HepG2 (cell line): Measurements from ENCODE around the gene TPI1. TPM values are rescaled to one million over a fixed set of nuclear protein-coding genes. Genes with fewer than 3 reads are reported as not detected.

ENCODE experiments used
- ARNT ChIP-seq: fragments of 450-650 bp; IDR thresholded peaks from 2 replicates; pipeline ENCODE4 v1.6.1; 2017
- ATF1 ChIP-seq: IDR thresholded peaks from 2 replicates; pipeline ENCODE4 v1.6.1; 2016; ENCODE audit warnings: mild to moderate bottlenecking, control low read depth
- HDAC1 ChIP-seq: sonication (generic); formaldehyde crosslinking; IDR thresholded peaks from 2 replicates; pipeline ENCODE4 v1.5.1; 2020; ENCODE audit warnings: mild to moderate bottlenecking, missing genetic modification reagents
- HMG20B ChIP-seq: conservative IDR thresholded peaks from 2 replicates; pipeline ENCODE4 v1.6.1; 2016; ENCODE audit warnings: missing genetic modification reagents, missing compliant biosample characterization
- HNF4A ChIP-seq: sonication (generic); formaldehyde crosslinking; IDR thresholded peaks from 2 replicates; pipeline ENCODE4 v1.4.0; 2020; ENCODE audit warnings: missing genetic modification reagents
- KLF15 ChIP-seq: sonication (generic); formaldehyde crosslinking; IDR thresholded peaks from 2 replicates; pipeline ENCODE4 v1.8.1; 2023; ENCODE audit warnings: borderline replicate concordance, mild to moderate bottlenecking, inconsistent platforms, missing genetic modification reagents, mixed read lengths
- MTF2 ChIP-seq: sonication (generic); formaldehyde crosslinking; IDR thresholded peaks from 2 replicates; pipeline ENCODE4 v1.5.0; 2020; ENCODE audit warnings: missing genetic modification reagents, borderline replicate concordance
- NCOA5 ChIP-seq: sonication (generic); formaldehyde crosslinking; IDR thresholded peaks from 2 replicates; pipeline ENCODE4 v1.4.0; 2020; ENCODE audit warnings: missing genetic modification reagents
- PHF8 ChIP-seq: sonication (generic); formaldehyde crosslinking; IDR thresholded peaks from 2 replicates; pipeline ENCODE4 v1.5.0; 2020; ENCODE audit warnings: missing genetic modification reagents
- TBP ChIP-seq: sonication (generic); formaldehyde crosslinking; IDR thresholded peaks from 2 replicates; pipeline ENCODE4 v1.5.0; 2020; ENCODE audit warnings: missing genetic modification reagents
- TRIM22 ChIP-seq: fragments of 450-650 bp; IDR thresholded peaks from 2 replicates; pipeline ENCODE4 v1.6.1; 2017
- ZFP1 ChIP-seq: IDR thresholded peaks from 2 replicates; pipeline ENCODE4 v1.6.1; 2016
- ZNF296 ChIP-seq: sonication (generic); formaldehyde crosslinking; conservative IDR thresholded peaks from 2 replicates; pipeline ENCODE4 v1.5.0; 2020; ENCODE audit warnings: mild to moderate bottlenecking, missing genetic modification reagents
- ZNF431 ChIP-seq: sonication (generic); formaldehyde crosslinking; IDR thresholded peaks from 2 replicates; pipeline ENCODE4 v1.9.0; 2022; ENCODE audit warnings: missing genetic modification reagents, low read depth, mild to moderate bottlenecking, borderline replicate concordance
- ZNF510 ChIP-seq: sonication (generic); formaldehyde crosslinking; IDR thresholded peaks from 2 replicates; pipeline ENCODE4 v1.4.0; 2020; ENCODE audit warnings: low read depth, mild to moderate bottlenecking, missing genetic modification reagents
- ZZZ3 ChIP-seq: sonication (generic); formaldehyde crosslinking; IDR thresholded peaks from 2 replicates; pipeline ENCODE4 v1.4.0; 2020; ENCODE audit warnings: missing genetic modification reagents, mild to moderate bottlenecking, borderline replicate concordance
- polyA plus RNA-seq, 8 experiments: library from polyadenylated mRNA; depleted of rRNA in 3 of 8; stranded (reverse) in 7 of 8; unstranded in 1 of 8; fragments of >200 nt; fragmentation: Illumina TruSeq in 4 of 8; extraction: Trizol in 4 of 8; gene quantifications; 2 replicates each; pipeline versions ENCODE4 v1.2.1 to v1.2.3, GENCODE V29; 2011 to 2016; ENCODE audit warnings: low read depth in 4 of 8, missing spikeins in 1 of 8, mixed read lengths in 1 of 8; ENCODE audit not compliant: insufficient read depth in 1 of 8
- total RNA-seq, 5 experiments: library from RNA; depleted of rRNA; stranded (reverse); fragments of >200 nt; fragmentation: Illumina TruSeq; extraction: Trizol; gene quantifications; 2 replicates each; pipeline ENCODE4 v1.2.3, GENCODE V29; 2016; ENCODE audit warnings: low read depth in 1 of 5
- TF ChIP-seq, protein P1 (sequence below): sonication (generic); formaldehyde crosslinking; IDR thresholded peaks from 2 replicates; pipeline ENCODE4 v1.8.1; 2023; ENCODE audit warnings: mild to moderate bottlenecking, missing genetic modification reagents
- TF ChIP-seq, protein P2 (sequence below): sonication (generic); formaldehyde crosslinking; conservative IDR thresholded peaks from 2 replicates; pipeline ENCODE4 v1.4.0; 2020; ENCODE audit warnings: missing genetic modification reagents
- TF ChIP-seq, protein P3 (sequence below), 2 experiments: IDR thresholded peaks; 2 replicates each; pipeline ENCODE4 v1.6.1; 2011 to 2012; ENCODE audit warnings: low read length in 2 of 2, borderline replicate concordance in 1 of 2, low read depth in 1 of 2, mild to moderate bottlenecking in 1 of 2, moderate library complexity in 1 of 2

Gene TPI1
- total and polyA plus RNA-seq, 2 of the 13 experiments (the other 11 are each of a cell fraction or from before 2014, with no cell fraction given), result 945 to 2,535 TPM

GRCh38 chr12:6867413-6868210, at the start of gene TPI1 (continued):
- TF ChIP-seq TRIM22, result no peak
- TF ChIP-seq, protein P1, sequence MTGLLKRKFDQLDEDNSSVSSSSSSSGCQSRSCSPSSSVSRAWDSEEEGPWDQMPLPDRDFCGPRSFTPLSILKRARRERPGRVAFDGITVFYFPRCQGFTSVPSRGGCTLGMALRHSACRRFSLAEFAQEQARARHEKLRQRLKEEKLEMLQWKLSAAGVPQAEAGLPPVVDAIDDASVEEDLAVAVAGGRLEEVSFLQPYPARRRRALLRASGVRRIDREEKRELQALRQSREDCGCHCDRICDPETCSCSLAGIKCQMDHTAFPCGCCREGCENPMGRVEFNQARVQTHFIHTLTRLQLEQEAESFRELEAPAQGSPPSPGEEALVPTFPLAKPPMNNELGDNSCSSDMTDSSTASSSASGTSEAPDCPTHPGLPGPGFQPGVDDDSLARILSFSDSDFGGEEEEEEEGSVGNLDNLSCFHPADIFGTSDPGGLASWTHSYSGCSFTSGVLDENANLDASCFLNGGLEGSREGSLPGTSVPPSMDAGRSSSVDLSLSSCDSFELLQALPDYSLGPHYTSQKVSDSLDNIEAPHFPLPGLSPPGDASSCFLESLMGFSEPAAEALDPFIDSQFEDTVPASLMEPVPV (CRISPR knock-in tag), result 0 out of 2 replicates have a peak, but pooled peaks have one; percentile 84
- no peak for TF ChIP-seq NCOA5 (CRISPR knock-in tag)
- TF ChIP-seq ZNF296 (CRISPR knock-in tag), result 0 out of 2 replicates have a peak, but pooled peaks have one; percentile 36
- TF ChIP-seq PHF8 (CRISPR knock-in tag), result peak; percentile 81
- no peak for TF ChIP-seq ZZZ3 (CRISPR knock-in tag)
- TF ChIP-seq, protein P2, sequence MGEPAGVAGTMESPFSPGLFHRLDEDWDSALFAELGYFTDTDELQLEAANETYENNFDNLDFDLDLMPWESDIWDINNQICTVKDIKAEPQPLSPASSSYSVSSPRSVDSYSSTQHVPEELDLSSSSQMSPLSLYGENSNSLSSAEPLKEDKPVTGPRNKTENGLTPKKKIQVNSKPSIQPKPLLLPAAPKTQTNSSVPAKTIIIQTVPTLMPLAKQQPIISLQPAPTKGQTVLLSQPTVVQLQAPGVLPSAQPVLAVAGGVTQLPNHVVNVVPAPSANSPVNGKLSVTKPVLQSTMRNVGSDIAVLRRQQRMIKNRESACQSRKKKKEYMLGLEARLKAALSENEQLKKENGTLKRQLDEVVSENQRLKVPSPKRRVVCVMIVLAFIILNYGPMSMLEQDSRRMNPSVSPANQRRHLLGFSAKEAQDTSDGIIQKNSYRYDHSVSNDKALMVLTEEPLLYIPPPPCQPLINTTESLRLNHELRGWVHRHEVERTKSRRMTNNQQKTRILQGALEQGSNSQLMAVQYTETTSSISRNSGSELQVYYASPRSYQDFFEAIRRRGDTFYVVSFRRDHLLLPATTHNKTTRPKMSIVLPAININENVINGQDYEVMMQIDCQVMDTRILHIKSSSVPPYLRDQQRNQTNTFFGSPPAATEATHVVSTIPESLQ (CRISPR knock-in tag), result peak; percentile 87; the same call in 1 of the 2 replicates
- TF ChIP-seq ATF1 (CRISPR knock-in tag), result no peak
- TF ChIP-seq MTF2 (CRISPR knock-in tag), result no peak
- TF ChIP-seq, protein P3, sequence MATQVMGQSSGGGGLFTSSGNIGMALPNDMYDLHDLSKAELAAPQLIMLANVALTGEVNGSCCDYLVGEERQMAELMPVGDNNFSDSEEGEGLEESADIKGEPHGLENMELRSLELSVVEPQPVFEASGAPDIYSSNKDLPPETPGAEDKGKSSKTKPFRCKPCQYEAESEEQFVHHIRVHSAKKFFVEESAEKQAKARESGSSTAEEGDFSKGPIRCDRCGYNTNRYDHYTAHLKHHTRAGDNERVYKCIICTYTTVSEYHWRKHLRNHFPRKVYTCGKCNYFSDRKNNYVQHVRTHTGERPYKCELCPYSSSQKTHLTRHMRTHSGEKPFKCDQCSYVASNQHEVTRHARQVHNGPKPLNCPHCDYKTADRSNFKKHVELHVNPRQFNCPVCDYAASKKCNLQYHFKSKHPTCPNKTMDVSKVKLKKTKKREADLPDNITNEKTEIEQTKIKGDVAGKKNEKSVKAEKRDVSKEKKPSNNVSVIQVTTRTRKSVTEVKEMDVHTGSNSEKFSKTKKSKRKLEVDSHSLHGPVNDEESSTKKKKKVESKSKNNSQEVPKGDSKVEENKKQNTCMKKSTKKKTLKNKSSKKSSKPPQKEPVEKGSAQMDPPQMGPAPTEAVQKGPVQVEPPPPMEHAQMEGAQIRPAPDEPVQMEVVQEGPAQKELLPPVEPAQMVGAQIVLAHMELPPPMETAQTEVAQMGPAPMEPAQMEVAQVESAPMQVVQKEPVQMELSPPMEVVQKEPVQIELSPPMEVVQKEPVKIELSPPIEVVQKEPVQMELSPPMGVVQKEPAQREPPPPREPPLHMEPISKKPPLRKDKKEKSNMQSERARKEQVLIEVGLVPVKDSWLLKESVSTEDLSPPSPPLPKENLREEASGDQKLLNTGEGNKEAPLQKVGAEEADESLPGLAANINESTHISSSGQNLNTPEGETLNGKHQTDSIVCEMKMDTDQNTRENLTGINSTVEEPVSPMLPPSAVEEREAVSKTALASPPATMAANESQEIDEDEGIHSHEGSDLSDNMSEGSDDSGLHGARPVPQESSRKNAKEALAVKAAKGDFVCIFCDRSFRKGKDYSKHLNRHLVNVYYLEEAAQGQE (IDR thresholded peaks at IDR 0.05; ENCODE audit: borderline replicate concordance in 1 of 2, low read depth in 1 of 2, low read length in 2 of 2), result peak in 1 of 2 experiments; percentile 79; a peak in 1 of 4 replicates
- TF ChIP-seq HDAC1, result no peak
- no peak for TF ChIP-seq ARNT
- no peak for TF ChIP-seq TBP (CRISPR knock-in tag)
- no peak for TF ChIP-seq KLF15 (CRISPR knock-in tag)
- no peak for TF ChIP-seq ZFP1 (CRISPR knock-in tag)
- no peak for TF ChIP-seq ZNF510 (CRISPR knock-in tag)
- TF ChIP-seq ZNF431 (CRISPR knock-in tag), result no peak; the same call in 1 of the 2 replicates
- TF ChIP-seq HMG20B, result no peak
- no peak for TF ChIP-seq HNF4A (CRISPR knock-in tag)
